Osteoblast (primary cell): ENCODE measurements around the gene NDUFS1. TPM values are rescaled to one million over a fixed set of nuclear protein-coding genes. Genes with fewer than 3 reads are reported as not detected.

Source experiments
- DNase-seq: peaks from one replicate; pipeline ENCODE4 v3.0.0; 2011; ENCODE audit warnings: low spot score, mixed read lengths; ENCODE audit not compliant: insufficient read length; ENCODE audit errors: missing footprints
- H2AFZ ChIP-seq: 2 replicates; pipeline ENCODE4 v1.6.0; 2011; ENCODE audit warnings: mild to moderate bottlenecking, low read length
- H3K27ac ChIP-seq: 2 replicates; pipeline ENCODE4 v1.5.1; 2011; ENCODE audit warnings: mild to moderate bottlenecking, low read depth, low read length, moderate library complexity
- H3K27me3 ChIP-seq: 2 replicates; pipeline ENCODE4 v1.6.0; 2012; ENCODE audit warnings: mild to moderate bottlenecking, control low read depth, inconsistent platforms, low read length, moderate library complexity; ENCODE audit not compliant: insufficient read depth
- H3K36me3 ChIP-seq: 2 replicates; pipeline ENCODE4 v1.5.1; 2011; ENCODE audit warnings: mild to moderate bottlenecking, low read length, control low read depth, moderate library complexity; ENCODE audit not compliant: insufficient read depth
- H3K4me1 ChIP-seq: 2 replicates; pipeline ENCODE4 v1.5.1; 2011; ENCODE audit warnings: mild to moderate bottlenecking, low read length, control low read depth, moderate library complexity; ENCODE audit not compliant: insufficient read depth
- H3K4me2 ChIP-seq: 2 replicates; pipeline ENCODE4 v1.6.0; 2011; ENCODE audit warnings: mild to moderate bottlenecking, low read length; ENCODE audit not compliant: insufficient read depth
- H3K4me3 ChIP-seq: fragments of 200-600 bp; sonication (generic); 3 replicates; pipeline ENCODE4 v1.5.1; 2012; ENCODE audit warnings: mild to moderate bottlenecking, low read length, inconsistent platforms; ENCODE audit not compliant: insufficient read depth
- H3K79me2 ChIP-seq: 2 replicates; pipeline ENCODE4 v1.6.0; 2012; ENCODE audit warnings: mild to moderate bottlenecking, low read length, control low read depth, inconsistent platforms; ENCODE audit not compliant: insufficient read depth
- H3K9me3 ChIP-seq: 2 replicates; pipeline ENCODE4 v1.5.1; 2011; ENCODE audit warnings: low read depth, low read length, control low read depth
- H4K20me1 ChIP-seq: 2 replicates; pipeline ENCODE4 v1.6.0; 2012; ENCODE audit warnings: mild to moderate bottlenecking, low read length, control low read depth; ENCODE audit not compliant: insufficient read depth
- total RNA-seq: library from RNA; depleted of rRNA; stranded (reverse); fragments of >200 nt; gene quantifications from 2 replicates; pipeline ENCODE4 v1.2.3, GENCODE V29; 2012
- TF ChIP-seq, protein P1 (sequence below): IDR thresholded peaks from 2 replicates; pipeline ENCODE4 v1.5.1; 2011; ENCODE audit warnings: mild to moderate bottlenecking, low read depth, low read length, moderate library complexity; ENCODE audit errors: extremely low read depth

NDUFS1 gene
- total RNA-seq, 1 donor: 98.4 TPM

DNA sequence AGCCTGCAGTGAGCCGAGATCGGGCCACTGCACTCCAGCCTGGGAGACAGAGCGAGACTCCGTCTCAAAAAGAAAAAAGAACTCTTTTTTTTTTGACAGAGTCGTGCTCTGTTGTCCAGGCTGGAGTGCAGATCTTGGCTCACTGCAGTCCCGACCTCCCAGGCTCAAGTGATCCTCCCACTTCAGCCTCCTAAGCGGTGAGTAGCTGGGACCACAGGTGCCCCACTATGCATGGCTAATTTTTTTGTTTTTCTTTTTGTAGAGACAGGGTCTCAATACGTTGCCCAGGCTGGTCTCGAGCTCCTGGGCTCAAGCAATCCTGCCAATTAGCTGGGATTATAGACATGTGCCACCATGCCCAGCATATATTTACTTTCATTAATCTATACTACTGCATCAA, 60.8 kb downstream of the NDUFS1 start:
- Histone ChIP-seq H3K4me2 (no peak overlapping the region), H3K36me3 (no peaks in the 10 kb centered on the region), H3K27me3 (no peaks in the 10 kb centered on the region), H2AFZ (no peak overlapping the region), H3K4me1 (no peaks in the 10 kb centered on the region), H3K79me2 (no peaks in the 10 kb centered on the region), H3K4me3 (no peak overlapping the region), H3K9me3 (no peaks in the 10 kb centered on the region), H3K27ac (no peak overlapping the region), H4K20me1 (no peaks in the 10 kb centered on the region)
- TF ChIP-seq, protein P1, sequence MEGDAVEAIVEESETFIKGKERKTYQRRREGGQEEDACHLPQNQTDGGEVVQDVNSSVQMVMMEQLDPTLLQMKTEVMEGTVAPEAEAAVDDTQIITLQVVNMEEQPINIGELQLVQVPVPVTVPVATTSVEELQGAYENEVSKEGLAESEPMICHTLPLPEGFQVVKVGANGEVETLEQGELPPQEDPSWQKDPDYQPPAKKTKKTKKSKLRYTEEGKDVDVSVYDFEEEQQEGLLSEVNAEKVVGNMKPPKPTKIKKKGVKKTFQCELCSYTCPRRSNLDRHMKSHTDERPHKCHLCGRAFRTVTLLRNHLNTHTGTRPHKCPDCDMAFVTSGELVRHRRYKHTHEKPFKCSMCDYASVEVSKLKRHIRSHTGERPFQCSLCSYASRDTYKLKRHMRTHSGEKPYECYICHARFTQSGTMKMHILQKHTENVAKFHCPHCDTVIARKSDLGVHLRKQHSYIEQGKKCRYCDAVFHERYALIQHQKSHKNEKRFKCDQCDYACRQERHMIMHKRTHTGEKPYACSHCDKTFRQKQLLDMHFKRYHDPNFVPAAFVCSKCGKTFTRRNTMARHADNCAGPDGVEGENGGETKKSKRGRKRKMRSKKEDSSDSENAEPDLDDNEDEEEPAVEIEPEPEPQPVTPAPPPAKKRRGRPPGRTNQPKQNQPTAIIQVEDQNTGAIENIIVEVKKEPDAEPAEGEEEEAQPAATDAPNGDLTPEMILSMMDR: no peak
- no peak for DNase-seq

DNA sequence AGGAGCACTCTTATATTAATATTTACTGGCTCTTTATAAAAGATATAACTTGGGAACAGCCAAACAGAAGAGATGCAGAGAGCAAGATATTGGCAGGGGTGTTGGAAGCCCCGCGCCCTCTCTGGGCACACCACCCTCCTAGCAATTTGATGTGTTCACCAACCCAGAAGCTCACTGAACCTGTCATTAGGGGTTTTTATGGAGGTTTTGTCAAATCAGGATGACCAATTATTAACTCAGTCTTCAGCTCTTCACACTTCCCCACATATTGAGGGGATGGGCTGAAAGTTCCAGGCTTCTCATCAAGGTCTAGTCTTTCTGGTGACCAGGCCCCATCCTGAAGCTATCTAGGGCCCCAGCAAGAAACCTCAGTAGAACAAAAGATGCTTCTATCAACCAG, 62.4 kb downstream of the NDUFS1 start:
- Histone ChIP-seq H3K27ac (no peak overlapping the region), H3K9me3 (no peaks in the 10 kb centered on the region), H3K4me1 (peaks cover 2% of the 10 kb centered on the region), H3K4me2 (no peak overlapping the region), H3K27me3 (no peaks in the 10 kb centered on the region), H4K20me1 (no peaks in the 10 kb centered on the region), H3K36me3 (no peaks in the 10 kb centered on the region), H3K79me2 (no peaks in the 10 kb centered on the region), H3K4me3 (no peak overlapping the region), H2AFZ (no peak overlapping the region)
- TF ChIP-seq, protein P1: no peak
- no peak for DNase-seq

DNA sequence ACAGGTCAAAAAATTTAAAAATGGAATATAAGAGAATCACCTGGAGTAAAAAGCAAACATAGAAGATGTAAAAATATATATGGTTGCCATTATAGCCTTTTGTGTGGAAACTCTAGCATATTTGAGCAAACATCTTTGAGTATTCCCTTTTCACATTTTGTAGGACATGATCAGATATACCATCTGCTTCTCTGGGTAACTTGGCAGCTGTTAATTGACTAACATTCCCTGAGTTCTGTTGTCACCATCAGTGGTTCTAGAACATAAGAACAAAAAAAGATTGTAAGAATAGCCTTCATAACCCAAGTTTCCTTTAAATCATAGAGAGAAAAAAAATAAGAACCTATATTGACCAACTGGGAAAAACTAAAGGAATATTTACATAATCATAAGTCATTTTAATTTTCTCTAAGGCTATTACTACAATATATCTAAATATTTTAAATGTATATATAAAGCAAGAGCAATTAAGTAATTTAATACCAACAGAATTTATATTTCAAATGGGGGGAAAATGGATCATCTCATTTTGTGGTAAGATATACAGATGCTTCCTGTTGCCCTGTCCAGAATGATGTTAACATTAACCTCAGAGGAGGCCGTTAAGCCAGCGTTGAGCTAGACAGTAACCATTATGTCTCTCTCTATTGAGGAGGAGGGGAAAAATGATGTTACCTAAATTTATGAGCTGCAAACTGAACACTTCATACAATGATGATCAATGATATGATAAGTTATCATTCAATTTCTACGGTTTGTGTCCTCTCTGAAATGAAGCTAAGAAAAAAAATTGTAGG, 63.5 kb downstream of the NDUFS1 start:
- peaks cover 3% of the 10 kb centered on the region for H3K4me1 ChIP-seq
- no peak overlapping the region for H3K4me2 ChIP-seq
- H3K27me3 ChIP-seq: no peaks in the 10 kb centered on the region
- no peaks in the 10 kb centered on the region for H3K79me2 ChIP-seq
- H3K27ac ChIP-seq: no peak overlapping the region
- H2AFZ ChIP-seq: no peak overlapping the region
- H3K4me3 ChIP-seq: no peak overlapping the region
- H4K20me1 ChIP-seq: no peaks in the 10 kb centered on the region
- no peak for DNase-seq
- TF ChIP-seq, protein P1: no peak
- H3K9me3 ChIP-seq: no peaks in the 10 kb centered on the region
- no peaks in the 10 kb centered on the region for H3K36me3 ChIP-seq

DNA sequence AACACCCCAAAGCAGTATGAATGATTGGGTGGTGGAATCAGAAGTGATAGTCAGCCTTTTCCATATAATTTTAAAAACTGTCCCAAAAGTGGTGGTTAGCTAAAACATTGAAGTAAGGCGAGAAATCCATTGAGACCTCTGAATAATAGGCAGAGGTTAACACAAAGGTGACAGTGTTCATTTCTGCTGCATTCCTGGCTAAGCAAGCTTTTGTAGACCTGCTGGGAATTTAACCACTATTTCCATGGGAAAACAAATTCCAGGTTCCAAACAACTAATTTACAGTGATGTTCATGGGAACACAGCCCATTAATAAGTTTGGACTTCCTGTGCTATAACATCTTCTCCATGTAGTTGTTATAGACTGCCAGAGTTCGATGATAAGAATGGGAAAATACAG, 66.9 kb downstream of the NDUFS1 start:
- H3K4me3 ChIP-seq: no peak overlapping the region
- H3K4me1 ChIP-seq: peaks cover 3% of the 10 kb centered on the region
- no peaks in the 10 kb centered on the region for H3K9me3 ChIP-seq
- H3K4me2 ChIP-seq: no peak overlapping the region
- no peaks in the 10 kb centered on the region for H4K20me1 ChIP-seq
- no peak overlapping the region for H2AFZ ChIP-seq
- DNase-seq: no peak
- H3K27ac ChIP-seq: no peak overlapping the region
- no peaks in the 10 kb centered on the region for H3K27me3 ChIP-seq
- H3K79me2 ChIP-seq: peaks cover 19% of the 10 kb centered on the region
- TF ChIP-seq, protein P1: no peak
- peaks cover 3% of the 10 kb centered on the region for H3K36me3 ChIP-seq
